HepG2 (cell line): ENCODE results near the gene FGFR1OP2. TPM values are rescaled to one million over a fixed set of nuclear protein-coding genes. Genes with fewer than 3 reads are reported as not detected.

Experiments
- BCL6 ChIP-seq: IDR thresholded peaks from 2 replicates; pipeline ENCODE4 v1.6.1; 2016; ENCODE audit warnings: missing genetic modification reagents, missing compliant biosample characterization
- BORCS8-MEF2B ChIP-seq: sonication (generic); formaldehyde crosslinking; IDR thresholded peaks from 2 replicates; pipeline ENCODE4 v1.8.0; 2022; ENCODE audit warnings: mild to moderate bottlenecking, missing genetic modification reagents
- RFX5 ChIP-seq: IDR thresholded peaks from 2 replicates; pipeline ENCODE4 v1.6.1; 2011; ENCODE audit warnings: low read depth, low read length, improper control_type of control experiment
- SRF ChIP-seq: IDR thresholded peaks from 2 replicates; pipeline ENCODE4 v1.6.1; 2011; ENCODE audit warnings: mild to moderate bottlenecking, low read depth, low read length, moderate library complexity
- SYNCRIP ChIP-seq: fragments of 200-400 bp; formaldehyde crosslinking; IDR thresholded peaks from 2 replicates; pipeline ENCODE4 v1.6.1; 2018; ENCODE audit warnings: mild to moderate bottlenecking, low read depth, low read length; ENCODE audit not compliant: insufficient read depth
- ZNF12 ChIP-seq: sonication (generic); formaldehyde crosslinking; IDR thresholded peaks from 2 replicates; pipeline ENCODE4 v1.5.0; 2020; ENCODE audit warnings: missing genetic modification reagents
- ZNF232 ChIP-seq: sonication (generic); formaldehyde crosslinking; IDR thresholded peaks from 2 replicates; pipeline ENCODE4 v1.4.0; 2020; ENCODE audit warnings: missing genetic modification reagents, borderline replicate concordance
- ZNF446 ChIP-seq: sonication (generic); formaldehyde crosslinking; IDR thresholded peaks from 2 replicates; pipeline ENCODE4 v1.5.0; 2020; ENCODE audit warnings: mild to moderate bottlenecking, missing genetic modification reagents
- polyA plus RNA-seq, 8 experiments: library from polyadenylated mRNA; depleted of rRNA in 3 of 8; stranded (reverse) in 7 of 8; unstranded in 1 of 8; fragments of >200 nt; fragmentation: Illumina TruSeq in 4 of 8; extraction: Trizol in 4 of 8; gene quantifications; 2 replicates each; pipeline versions ENCODE4 v1.2.1 to v1.2.3, GENCODE V29; 2011 to 2016; ENCODE audit warnings: low read depth in 4 of 8, missing spikeins in 1 of 8, mixed read lengths in 1 of 8; ENCODE audit not compliant: insufficient read depth in 1 of 8
- total RNA-seq, 5 experiments: library from RNA; depleted of rRNA; stranded (reverse); fragments of >200 nt; fragmentation: Illumina TruSeq; extraction: Trizol; gene quantifications; 2 replicates each; pipeline ENCODE4 v1.2.3, GENCODE V29; 2016; ENCODE audit warnings: low read depth in 1 of 5
- TF ChIP-seq, protein P1 (sequence below): sonication (generic); formaldehyde crosslinking; IDR thresholded peaks from 2 replicates; pipeline ENCODE4 v1.4.0; 2020; ENCODE audit warnings: mild to moderate bottlenecking, missing genetic modification reagents
- TF ChIP-seq, protein P2 (sequence below): sonication (generic); formaldehyde crosslinking; IDR thresholded peaks from 2 replicates; pipeline ENCODE4 v1.8.1; 2022; ENCODE audit warnings: low read depth, mild to moderate bottlenecking, missing genetic modification reagents
- TF ChIP-seq, protein P3 (sequence below): sonication (generic); formaldehyde crosslinking; IDR thresholded peaks from 2 replicates; pipeline ENCODE4 v1.5.1; 2020; ENCODE audit warnings: mild to moderate bottlenecking, missing genetic modification reagents
- TF ChIP-seq, protein P4 (sequence below): sonication (generic); formaldehyde crosslinking; IDR thresholded peaks from 2 replicates; pipeline ENCODE4 v1.4.0; 2020; ENCODE audit warnings: missing genetic modification reagents, mild to moderate bottlenecking, borderline replicate concordance
- TF ChIP-seq, protein P5 (sequence below): sonication (generic); formaldehyde crosslinking; IDR thresholded peaks from 2 replicates; pipeline ENCODE4 v1.4.0; 2020; ENCODE audit warnings: missing genetic modification reagents, borderline replicate concordance

The FGFR1OP2 gene
- total and polyA plus RNA-seq, 2 of the 13 experiments (the other 11 are each of a cell fraction or from before 2014, with no cell fraction given), result 18.3 to 38.1 TPM

DNA sequence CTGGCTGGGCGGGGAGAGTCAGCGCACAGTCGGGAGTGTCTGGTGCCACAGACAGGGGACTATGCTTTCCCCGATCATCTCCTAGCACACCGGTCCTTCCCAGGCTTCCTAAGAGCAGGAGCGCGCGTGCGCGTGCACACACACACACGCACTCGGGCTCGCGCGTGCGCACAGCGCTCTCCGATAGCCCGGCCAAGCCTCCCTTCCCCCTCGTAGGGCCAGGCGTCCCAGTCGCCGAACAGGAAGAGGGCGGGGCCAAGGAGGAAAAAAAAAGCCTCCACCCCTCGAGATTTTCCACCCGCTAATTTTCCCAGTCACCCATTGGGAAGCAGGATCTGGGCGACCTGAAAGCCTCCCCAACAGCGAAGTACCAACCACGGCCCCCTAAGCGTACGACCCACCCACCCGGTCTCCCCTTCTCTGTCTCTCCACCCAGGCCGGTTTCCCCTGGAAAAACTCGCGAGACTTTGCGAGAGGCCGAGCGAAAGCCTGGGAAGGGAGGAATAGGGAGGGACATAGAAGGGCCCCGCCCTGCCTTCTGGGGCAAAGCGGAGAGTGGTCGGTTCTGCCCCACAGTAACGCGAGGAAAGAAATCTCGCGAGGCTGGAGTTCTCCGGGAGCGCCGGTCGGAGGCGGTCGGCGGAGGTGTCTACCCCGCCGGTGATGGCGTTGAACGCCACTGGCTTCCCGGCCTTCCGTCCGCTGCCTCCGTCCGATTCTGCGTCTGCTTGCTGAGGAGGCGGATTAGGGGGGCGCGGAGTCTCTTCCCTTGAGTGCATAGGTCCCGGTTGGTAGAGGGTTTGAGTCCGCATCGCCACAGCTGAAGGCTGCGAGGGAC lies at the start of gene FGFR1OP2, which contains the start of gene INTS13 (continued):
- TF ChIP-seq BCL6 (no peak; the same call in none of the 2 replicates), ZNF446 (CRISPR knock-in tag) (peak; percentile 82; the same call in 1 of the 2 replicates), SYNCRIP (no peak), BORCS8-MEF2B (CRISPR knock-in tag) (peak; percentile 52; the same call in 1 of the 2 replicates), RFX5 (no peak), SRF (peak; percentile 63; the same call in 1 of the 2 replicates), ZNF232 (CRISPR knock-in tag) (peak; percentile 39; the same call in 1 of the 2 replicates), ZNF12 (CRISPR knock-in tag) (0 out of 2 replicates have a peak, but pooled peaks have one; percentile 17)
- TF ChIP-seq, protein P1, sequence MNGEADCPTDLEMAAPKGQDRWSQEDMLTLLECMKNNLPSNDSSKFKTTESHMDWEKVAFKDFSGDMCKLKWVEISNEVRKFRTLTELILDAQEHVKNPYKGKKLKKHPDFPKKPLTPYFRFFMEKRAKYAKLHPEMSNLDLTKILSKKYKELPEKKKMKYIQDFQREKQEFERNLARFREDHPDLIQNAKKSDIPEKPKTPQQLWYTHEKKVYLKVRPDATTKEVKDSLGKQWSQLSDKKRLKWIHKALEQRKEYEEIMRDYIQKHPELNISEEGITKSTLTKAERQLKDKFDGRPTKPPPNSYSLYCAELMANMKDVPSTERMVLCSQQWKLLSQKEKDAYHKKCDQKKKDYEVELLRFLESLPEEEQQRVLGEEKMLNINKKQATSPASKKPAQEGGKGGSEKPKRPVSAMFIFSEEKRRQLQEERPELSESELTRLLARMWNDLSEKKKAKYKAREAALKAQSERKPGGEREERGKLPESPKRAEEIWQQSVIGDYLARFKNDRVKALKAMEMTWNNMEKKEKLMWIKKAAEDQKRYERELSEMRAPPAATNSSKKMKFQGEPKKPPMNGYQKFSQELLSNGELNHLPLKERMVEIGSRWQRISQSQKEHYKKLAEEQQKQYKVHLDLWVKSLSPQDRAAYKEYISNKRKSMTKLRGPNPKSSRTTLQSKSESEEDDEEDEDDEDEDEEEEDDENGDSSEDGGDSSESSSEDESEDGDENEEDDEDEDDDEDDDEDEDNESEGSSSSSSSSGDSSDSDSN, result peak; percentile 86; the same call in 1 of the 2 replicates
- TF ChIP-seq, protein P2, sequence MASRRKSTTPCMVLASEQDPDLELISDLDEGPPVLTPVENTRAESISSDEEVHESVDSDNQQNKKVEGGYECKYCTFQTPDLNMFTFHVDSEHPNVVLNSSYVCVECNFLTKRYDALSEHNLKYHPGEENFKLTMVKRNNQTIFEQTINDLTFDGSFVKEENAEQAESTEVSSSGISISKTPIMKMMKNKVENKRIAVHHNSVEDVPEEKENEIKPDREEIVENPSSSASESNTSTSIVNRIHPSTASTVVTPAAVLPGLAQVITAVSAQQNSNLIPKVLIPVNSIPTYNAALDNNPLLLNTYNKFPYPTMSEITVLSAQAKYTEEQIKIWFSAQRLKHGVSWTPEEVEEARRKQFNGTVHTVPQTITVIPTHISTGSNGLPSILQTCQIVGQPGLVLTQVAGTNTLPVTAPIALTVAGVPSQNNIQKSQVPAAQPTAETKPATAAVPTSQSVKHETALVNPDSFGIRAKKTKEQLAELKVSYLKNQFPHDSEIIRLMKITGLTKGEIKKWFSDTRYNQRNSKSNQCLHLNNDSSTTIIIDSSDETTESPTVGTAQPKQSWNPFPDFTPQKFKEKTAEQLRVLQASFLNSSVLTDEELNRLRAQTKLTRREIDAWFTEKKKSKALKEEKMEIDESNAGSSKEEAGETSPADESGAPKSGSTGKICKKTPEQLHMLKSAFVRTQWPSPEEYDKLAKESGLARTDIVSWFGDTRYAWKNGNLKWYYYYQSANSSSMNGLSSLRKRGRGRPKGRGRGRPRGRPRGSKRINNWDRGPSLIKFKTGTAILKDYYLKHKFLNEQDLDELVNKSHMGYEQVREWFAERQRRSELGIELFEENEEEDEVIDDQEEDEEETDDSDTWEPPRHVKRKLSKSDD (CRISPR knock-in tag), result 0 out of 2 replicates have a peak, but pooled peaks have one; percentile 52
- TF ChIP-seq, protein P3, sequence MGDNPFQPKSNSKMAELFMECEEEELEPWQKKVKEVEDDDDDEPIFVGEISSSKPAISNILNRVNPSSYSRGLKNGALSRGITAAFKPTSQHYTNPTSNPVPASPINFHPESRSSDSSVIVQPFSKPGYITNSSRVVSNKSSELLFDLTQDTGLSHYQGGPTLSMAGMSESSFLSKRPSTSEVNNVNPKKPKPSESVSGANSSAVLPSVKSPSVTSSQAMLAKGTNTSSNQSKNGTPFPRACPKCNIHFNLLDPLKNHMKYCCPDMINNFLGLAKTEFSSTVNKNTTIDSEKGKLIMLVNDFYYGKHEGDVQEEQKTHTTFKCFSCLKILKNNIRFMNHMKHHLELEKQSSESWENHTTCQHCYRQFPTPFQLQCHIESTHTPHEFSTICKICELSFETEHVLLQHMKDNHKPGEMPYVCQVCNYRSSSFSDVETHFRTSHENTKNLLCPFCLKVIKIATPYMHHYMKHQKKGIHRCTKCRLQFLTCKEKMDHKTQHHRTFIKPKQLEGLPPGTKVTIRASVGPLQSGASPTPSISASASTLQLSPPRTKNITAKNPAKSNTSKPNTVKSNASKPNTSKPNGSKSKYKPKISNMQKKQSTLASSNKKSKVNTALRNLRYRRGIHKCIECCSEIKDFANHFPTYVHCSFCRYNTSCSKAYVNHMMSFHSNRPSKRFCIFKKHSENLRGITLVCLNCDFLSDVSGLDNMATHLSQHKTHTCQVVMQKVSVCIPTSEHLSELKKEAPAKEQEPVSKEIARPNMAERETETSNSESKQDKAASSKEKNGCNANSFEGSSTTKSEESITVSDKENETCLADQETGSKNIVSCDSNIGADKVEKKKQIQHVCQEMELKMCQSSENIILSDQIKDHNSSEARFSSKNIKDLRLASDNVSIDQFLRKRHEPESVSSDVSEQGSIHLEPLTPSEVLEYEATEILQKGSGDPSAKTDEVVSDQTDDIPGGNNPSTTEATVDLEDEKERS, result no peak
- TF ChIP-seq, protein P4, sequence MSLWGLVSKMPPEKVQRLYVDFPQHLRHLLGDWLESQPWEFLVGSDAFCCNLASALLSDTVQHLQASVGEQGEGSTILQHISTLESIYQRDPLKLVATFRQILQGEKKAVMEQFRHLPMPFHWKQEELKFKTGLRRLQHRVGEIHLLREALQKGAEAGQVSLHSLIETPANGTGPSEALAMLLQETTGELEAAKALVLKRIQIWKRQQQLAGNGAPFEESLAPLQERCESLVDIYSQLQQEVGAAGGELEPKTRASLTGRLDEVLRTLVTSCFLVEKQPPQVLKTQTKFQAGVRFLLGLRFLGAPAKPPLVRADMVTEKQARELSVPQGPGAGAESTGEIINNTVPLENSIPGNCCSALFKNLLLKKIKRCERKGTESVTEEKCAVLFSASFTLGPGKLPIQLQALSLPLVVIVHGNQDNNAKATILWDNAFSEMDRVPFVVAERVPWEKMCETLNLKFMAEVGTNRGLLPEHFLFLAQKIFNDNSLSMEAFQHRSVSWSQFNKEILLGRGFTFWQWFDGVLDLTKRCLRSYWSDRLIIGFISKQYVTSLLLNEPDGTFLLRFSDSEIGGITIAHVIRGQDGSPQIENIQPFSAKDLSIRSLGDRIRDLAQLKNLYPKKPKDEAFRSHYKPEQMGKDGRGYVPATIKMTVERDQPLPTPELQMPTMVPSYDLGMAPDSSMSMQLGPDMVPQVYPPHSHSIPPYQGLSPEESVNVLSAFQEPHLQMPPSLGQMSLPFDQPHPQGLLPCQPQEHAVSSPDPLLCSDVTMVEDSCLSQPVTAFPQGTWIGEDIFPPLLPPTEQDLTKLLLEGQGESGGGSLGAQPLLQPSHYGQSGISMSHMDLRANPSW (CRISPR knock-in tag), result no peak
- TF ChIP-seq, protein P5, sequence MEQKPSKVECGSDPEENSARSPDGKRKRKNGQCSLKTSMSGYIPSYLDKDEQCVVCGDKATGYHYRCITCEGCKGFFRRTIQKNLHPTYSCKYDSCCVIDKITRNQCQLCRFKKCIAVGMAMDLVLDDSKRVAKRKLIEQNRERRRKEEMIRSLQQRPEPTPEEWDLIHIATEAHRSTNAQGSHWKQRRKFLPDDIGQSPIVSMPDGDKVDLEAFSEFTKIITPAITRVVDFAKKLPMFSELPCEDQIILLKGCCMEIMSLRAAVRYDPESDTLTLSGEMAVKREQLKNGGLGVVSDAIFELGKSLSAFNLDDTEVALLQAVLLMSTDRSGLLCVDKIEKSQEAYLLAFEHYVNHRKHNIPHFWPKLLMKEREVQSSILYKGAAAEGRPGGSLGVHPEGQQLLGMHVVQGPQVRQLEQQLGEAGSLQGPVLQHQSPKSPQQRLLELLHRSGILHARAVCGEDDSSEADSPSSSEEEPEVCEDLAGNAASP, result no peak; the same call in 1 of the 2 replicates
